ENCODE data around the gene RCN2.

Gene RCN2

GRCh38 chr15:77002954-77003912 is 71.7 kb downstream of the RCN2 start:
- H3K27me3 Mint-ChIP-seq (ENCODE audit: low read depth), result peaks cover 6% of the 10 kb centered on the region
- TF ChIP-seq CTCF (IDR thresholded peaks at IDR 0.05; ENCODE audit: unreplicated experiment in 3 of 3), result no peak
- H3K36me3 Mint-ChIP-seq (ENCODE audit: low read depth), result no peaks in the 10 kb centered on the region
- H3K27ac Mint-ChIP-seq, result no peak overlapping the region
- peaks cover 4% of the 10 kb centered on the region for H3K9me3 Mint-ChIP-seq
- H3K4me1 Mint-ChIP-seq, result peaks cover 5% of the 10 kb centered on the region
- no peak overlapping the region for H3K4me3 Mint-ChIP-seq

All from nephron (organoid).